ENCODE results near the gene TBC1D22B. TPM values are rescaled to one million over a fixed set of nuclear protein-coding genes. Genes with fewer than 3 reads are reported as not detected.

TBC1D22B gene
- total RNA-seq, 1 experiment from 2014 or later = 9.1 TPM

DNA sequence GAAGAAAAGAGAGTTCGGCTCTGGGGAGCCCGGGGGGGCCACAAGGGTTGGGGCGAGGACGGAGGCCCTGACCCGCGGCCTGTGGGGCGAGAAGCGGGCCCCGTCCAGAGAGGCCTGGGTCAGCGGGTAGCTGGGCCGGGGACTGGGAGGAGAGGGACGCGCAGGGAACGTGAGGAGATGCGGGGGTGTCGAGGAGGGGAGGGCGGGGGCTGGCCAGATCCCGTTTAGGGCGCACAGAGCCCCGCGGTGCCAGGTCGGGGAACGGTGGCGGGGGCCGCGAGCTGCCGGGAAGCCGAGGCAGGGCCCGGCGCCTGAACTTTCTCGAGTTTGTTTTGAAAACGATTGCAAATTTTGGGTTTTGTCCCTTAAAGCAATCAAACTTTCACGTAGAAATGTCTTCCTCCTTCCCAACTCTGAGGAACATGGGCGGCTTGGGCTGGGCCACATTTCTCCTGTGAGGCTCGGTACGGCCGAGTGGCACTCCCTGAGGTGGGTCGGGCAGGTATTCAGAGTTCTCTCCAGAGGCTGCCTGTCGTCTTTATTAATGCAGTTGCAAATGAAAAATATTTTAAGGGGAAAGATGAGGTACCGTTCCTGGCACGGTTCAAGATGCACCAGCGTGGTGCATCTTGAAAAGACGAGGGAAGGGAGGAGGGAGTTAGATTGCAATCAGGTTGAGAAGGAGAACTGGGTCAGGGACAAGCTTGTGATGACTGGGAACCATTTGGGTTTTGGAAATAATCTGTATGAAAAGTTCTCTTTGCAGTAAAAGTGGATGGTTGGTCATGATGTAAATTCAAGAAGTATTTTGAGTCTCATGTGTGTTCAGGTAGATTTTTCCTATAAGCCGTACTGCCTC lies 97.2 kb downstream of the TBC1D22B start:
- Histone ChIP-seq H3K4me1 (ENCODE audit: insufficient read depth, low read length) (peaks cover 16% of the 10 kb centered on the region), H3K4me3 (ENCODE audit: low read length) (peak overlapping the region; percentile 97), H3K36me3 (ENCODE audit: low read depth, low read length) (no peaks in the 10 kb centered on the region), H3F3A (ENCODE audit: low read length, unreplicated experiment) (no peaks in the 10 kb centered on the region), H3K4me2 (ENCODE audit: low read length) (peak overlapping the region; percentile 97), H3K27ac (ENCODE audit: low read length) (no peak overlapping the region), H3K9me2 (replicated peaks; ENCODE audit: low read length) (no peaks in the 10 kb centered on the region), H2AFZ (ENCODE audit: low read length) (peak overlapping the region; percentile 85), H3K27me3 (ENCODE audit: low read length) (no peaks in the 10 kb centered on the region), H3K9ac (ENCODE audit: low read length) (peak overlapping the region; percentile 82), H4K20me1 (ENCODE audit: low read length) (no peaks in the 10 kb centered on the region), H3K79me2 (ENCODE audit: low read length) (peaks cover 55% of the 10 kb centered on the region), H3K9me3 (ENCODE audit: low read length) (no peaks in the 10 kb centered on the region)
- TF ChIP-seq EZH2 (IDR thresholded peaks at IDR 0.05; ENCODE audit: low read length, unreplicated experiment) (no peak), EZH2phosphoT487 (IDR thresholded peaks at IDR 0.05; ENCODE audit: borderline replicate concordance, low read length) (no peak), CTCF (conservative IDR thresholded peaks at IDR 0.05; ENCODE audit: low read depth, low read length) (no peak)
- DNase-seq = peak; percentile 34
- ChIA-PET CTCF (interaction anchor here (0.6 kb wide), 1 partner anchor 327 kb away, joined by 8 read pairs; no protein-coding TSS in a partner anchor), POLR2A (ENCODE audit: unreplicated experiment) (interaction anchor here (0.7 kb wide), 2 partner anchors 30 to 47 kb away, joined by 3 to 5 read pairs; no protein-coding TSS in a partner anchor)
- no TSS peak for BruUV-seq (replicated peaks)
- intact Hi-C loops (cut with micrococcal nuclease) = loop anchor here (1.0 kb wide), 1 partner anchor 29 kb away; no protein-coding TSS in a partner anchor
- ATAC-seq = peak; percentile 55

DNA sequence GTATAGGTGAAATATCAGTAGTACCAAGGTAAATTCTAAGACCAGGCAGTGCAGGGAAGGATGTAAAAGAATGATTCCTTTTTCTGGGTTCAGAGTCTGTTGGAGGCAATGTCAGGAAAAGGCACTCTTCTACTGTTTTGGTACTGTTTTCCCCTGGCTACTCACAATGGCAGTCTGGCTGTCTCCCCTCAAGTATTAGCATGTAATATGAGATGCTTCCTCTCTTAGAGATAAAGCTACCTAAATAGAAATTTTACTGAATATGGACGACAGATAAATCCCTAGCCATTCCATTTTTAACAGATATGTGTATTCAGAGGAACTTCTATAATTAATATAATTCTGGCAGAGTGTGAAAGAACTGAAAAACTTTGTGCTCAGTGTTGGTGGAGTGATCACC lies 99.7 kb downstream of the TBC1D22B start:
- intact Hi-C loops (cut with micrococcal nuclease) = no loop called here
- no TSS peak for BruUV-seq (replicated peaks)
- no peaks in the 10 kb centered on the region for H3K9me3 ChIP-seq (ENCODE audit: low read length)
- ATAC-seq (no peak), DNase-seq (no peak)
- no peaks in the 10 kb centered on the region for H3F3A ChIP-seq (ENCODE audit: low read length, unreplicated experiment)
- no peak overlapping the region for H3K9ac ChIP-seq (ENCODE audit: low read length)
- TF ChIP-seq EZH2 (IDR thresholded peaks at IDR 0.05; ENCODE audit: low read length, unreplicated experiment) (no peak), EZH2phosphoT487 (IDR thresholded peaks at IDR 0.05; ENCODE audit: borderline replicate concordance, low read length) (no peak), CTCF (conservative IDR thresholded peaks at IDR 0.05; ENCODE audit: low read depth, low read length) (no peak)
- H3K79me2 ChIP-seq (ENCODE audit: low read length) = peaks cover 57% of the 10 kb centered on the region
- ChIA-PET CTCF (no interaction called here), POLR2A (ENCODE audit: unreplicated experiment) (interaction anchor here (0.6 kb wide), 1 partner anchor 333 kb away, joined by 9 read pairs; no protein-coding TSS in a partner anchor)
- no peak overlapping the region for H3K27ac ChIP-seq (ENCODE audit: low read length)
- H4K20me1 ChIP-seq (ENCODE audit: low read length) = no peaks in the 10 kb centered on the region
- no peak overlapping the region for H3K4me3 ChIP-seq (ENCODE audit: low read length)
- peaks cover 16% of the 10 kb centered on the region; the same call in 1 of the 2 replicates for H3K36me3 ChIP-seq (ENCODE audit: low read depth, low read length)
- H3K4me1 ChIP-seq (ENCODE audit: insufficient read depth, low read length) = peaks cover 16% of the 10 kb centered on the region
- H2AFZ ChIP-seq (ENCODE audit: low read length) = no peak overlapping the region
- H3K4me2 ChIP-seq (ENCODE audit: low read length) = no peak overlapping the region
- no peaks in the 10 kb centered on the region for H3K27me3 ChIP-seq (ENCODE audit: low read length)
- no peaks in the 10 kb centered on the region for H3K9me2 ChIP-seq (replicated peaks; ENCODE audit: low read length)

DNA sequence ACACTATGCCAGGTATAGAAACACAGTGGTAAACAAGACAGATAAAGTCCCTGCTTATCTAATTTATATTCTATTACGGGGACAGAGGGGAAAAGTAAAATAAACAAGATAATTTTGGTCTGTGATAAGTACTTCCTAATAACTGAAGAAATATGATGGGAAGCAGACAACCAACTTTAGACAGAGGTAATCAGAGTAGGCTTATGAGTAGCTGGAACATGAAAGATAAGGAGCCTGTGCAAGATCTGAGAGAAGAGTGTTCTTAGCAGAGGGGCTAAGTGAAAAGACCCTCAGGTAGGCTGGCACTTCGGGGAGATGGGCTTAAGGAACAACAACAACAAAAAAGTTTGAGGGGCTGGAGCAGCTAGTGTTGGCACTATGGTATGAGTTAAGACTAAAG lies 100.3 kb downstream of the TBC1D22B start:
- Histone ChIP-seq H3K9ac (ENCODE audit: low read length) (no peak overlapping the region), H3K4me3 (ENCODE audit: low read length) (no peak overlapping the region), H2AFZ (ENCODE audit: low read length) (no peak overlapping the region), H3K36me3 (ENCODE audit: low read depth, low read length) (peaks cover 16% of the 10 kb centered on the region; the same call in 1 of the 2 replicates), H3K79me2 (ENCODE audit: low read length) (peaks cover 57% of the 10 kb centered on the region), H3K9me3 (ENCODE audit: low read length) (no peaks in the 10 kb centered on the region), H3K9me2 (replicated peaks; ENCODE audit: low read length) (no peaks in the 10 kb centered on the region), H3K27ac (ENCODE audit: low read length) (no peak overlapping the region), H3K4me2 (ENCODE audit: low read length) (no peak overlapping the region), H3F3A (ENCODE audit: low read length, unreplicated experiment) (no peaks in the 10 kb centered on the region), H3K4me1 (ENCODE audit: insufficient read depth, low read length) (peaks cover 16% of the 10 kb centered on the region), H3K27me3 (ENCODE audit: low read length) (no peaks in the 10 kb centered on the region), H4K20me1 (ENCODE audit: low read length) (no peaks in the 10 kb centered on the region)
- POLR2A ChIA-PET (ENCODE audit: unreplicated experiment) = no interaction called here
- CTCF ChIA-PET = no interaction called here
- DNase-seq (no peak), ATAC-seq (no peak)
- intact Hi-C loops (cut with micrococcal nuclease) = no loop called here
- TF ChIP-seq EZH2phosphoT487 (IDR thresholded peaks at IDR 0.05; ENCODE audit: borderline replicate concordance, low read length) (no peak), EZH2 (IDR thresholded peaks at IDR 0.05; ENCODE audit: low read length, unreplicated experiment) (no peak), CTCF (conservative IDR thresholded peaks at IDR 0.05; ENCODE audit: low read depth, low read length) (no peak)
- no TSS peak for BruUV-seq (replicated peaks)

Measured in PC-3 (cell line).